ENCODE results near the gene ZNF563. TPM values are rescaled to one million over a fixed set of nuclear protein-coding genes. Genes with fewer than 3 reads are reported as not detected.
"Not testable (repeated sequence)": the region's sequence is repeated elsewhere in the genome, so short reads cannot be mapped to it uniquely, and the experiment has no call there.

The ZNF563 gene
- total RNA-seq, 4 donors from 2014 or later, result 1.2 to 6.5 (median 3.4) TPM

DNA sequence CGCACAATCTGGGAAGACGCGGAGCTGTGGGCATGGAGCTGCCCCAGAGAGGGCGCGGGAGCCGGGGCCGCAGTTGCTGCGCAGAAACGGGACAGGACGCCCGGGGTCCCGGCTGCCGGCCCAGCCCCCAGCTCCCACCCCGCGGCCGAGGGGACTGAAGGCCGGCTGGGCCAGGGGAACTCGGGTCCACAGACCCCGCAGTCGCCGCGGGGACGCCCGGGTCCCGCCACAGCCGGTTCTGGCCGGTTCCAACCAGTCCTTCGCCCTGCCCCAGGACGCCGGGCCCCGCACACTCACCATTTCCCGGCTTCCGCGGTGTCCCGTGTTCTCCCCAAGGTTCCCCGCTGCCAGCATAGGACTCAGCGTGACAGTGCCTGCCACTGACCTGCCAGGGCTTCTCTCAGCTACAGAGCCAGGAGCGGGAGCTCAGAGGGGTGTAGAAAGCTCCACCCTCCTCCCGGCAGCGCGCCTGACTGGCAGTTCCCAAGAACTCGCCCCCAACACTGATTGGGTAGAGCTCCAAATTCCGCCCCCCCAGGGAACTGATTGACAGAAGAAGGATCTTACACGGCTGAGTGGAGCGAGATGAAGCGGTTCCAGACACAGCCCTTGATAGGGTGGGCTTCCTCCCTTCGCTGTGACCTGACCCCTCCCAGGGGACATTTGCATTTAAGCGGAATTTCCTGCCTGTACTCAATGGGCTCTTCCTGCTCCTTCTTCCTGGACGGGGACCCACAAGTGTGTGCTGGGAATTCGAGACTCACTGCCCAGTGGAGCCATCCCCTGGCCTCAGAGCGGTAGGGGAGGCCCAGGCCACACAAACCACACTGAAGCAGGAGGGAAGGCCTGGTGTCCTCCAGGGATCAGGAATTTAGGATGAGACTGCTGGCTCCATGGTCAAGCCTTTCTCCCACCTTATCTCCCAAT lies 32.1 kb upstream of the ZNF563 start, which contains the start of gene ZNF442:
TSS of gene ZNF442 (minus strand) at position 448 of the 927 bp plus-strand sequence. CDS start 2,052 bp downstream, outside the sequence.
- in situ Hi-C loops (cut with MboI; ENCODE audit: low pct_ligation_motif_present in 1 of 4, low pct_unique_long_range_greater_than_20kb in 1 of 4, low sequenced_read_pairs in 3 of 4) (no loop called here), intact Hi-C loops (cut with DNase I; ENCODE audit: low total_unique reads) (no loop called here)
- H3K27ac ChIP-seq, result peak within 1 kb of the TSS; percentile 85 to 90 (median 89)
- H3K4me1 ChIP-seq, result peaks cover 3 to 17% (median 11%) of the 10 kb centered on the region in 4 donors
- peak within 1 kb of the TSS; percentile 69 to 90 (median 82) for H3K4me3 ChIP-seq
- 1% methylated on average over 43 of the region's 51 CpGs; no CpG with 5 or more reads in 1 of the 2 donors for WGBS, 2 donors (ENCODE audit: low coverage in 1 of 2)
- H3K36me3 ChIP-seq, result no peaks in the 10 kb centered on the region
- no peak for TF ChIP-seq EP300 (IDR thresholded peaks at IDR 0.05; ENCODE audit: low read depth)
- TF ChIP-seq, protein P1, sequence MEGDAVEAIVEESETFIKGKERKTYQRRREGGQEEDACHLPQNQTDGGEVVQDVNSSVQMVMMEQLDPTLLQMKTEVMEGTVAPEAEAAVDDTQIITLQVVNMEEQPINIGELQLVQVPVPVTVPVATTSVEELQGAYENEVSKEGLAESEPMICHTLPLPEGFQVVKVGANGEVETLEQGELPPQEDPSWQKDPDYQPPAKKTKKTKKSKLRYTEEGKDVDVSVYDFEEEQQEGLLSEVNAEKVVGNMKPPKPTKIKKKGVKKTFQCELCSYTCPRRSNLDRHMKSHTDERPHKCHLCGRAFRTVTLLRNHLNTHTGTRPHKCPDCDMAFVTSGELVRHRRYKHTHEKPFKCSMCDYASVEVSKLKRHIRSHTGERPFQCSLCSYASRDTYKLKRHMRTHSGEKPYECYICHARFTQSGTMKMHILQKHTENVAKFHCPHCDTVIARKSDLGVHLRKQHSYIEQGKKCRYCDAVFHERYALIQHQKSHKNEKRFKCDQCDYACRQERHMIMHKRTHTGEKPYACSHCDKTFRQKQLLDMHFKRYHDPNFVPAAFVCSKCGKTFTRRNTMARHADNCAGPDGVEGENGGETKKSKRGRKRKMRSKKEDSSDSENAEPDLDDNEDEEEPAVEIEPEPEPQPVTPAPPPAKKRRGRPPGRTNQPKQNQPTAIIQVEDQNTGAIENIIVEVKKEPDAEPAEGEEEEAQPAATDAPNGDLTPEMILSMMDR (IDR thresholded peaks at IDR 0.05), result peak; percentile 57 to 83 (median 58)
- peak; percentile 88 to 94 (median 89) for TF ChIP-seq POLR2AphosphoS5 (IDR thresholded peaks at IDR 0.05)
- peak; percentile 85 for TF ChIP-seq POLR2A (IDR thresholded peaks at IDR 0.05)
- H3K9me3 ChIP-seq, result no peaks in the 10 kb centered on the region
- DNase-seq, result peak; percentile 95
- H3K27me3 ChIP-seq, result no peaks in the 10 kb centered on the region

DNA sequence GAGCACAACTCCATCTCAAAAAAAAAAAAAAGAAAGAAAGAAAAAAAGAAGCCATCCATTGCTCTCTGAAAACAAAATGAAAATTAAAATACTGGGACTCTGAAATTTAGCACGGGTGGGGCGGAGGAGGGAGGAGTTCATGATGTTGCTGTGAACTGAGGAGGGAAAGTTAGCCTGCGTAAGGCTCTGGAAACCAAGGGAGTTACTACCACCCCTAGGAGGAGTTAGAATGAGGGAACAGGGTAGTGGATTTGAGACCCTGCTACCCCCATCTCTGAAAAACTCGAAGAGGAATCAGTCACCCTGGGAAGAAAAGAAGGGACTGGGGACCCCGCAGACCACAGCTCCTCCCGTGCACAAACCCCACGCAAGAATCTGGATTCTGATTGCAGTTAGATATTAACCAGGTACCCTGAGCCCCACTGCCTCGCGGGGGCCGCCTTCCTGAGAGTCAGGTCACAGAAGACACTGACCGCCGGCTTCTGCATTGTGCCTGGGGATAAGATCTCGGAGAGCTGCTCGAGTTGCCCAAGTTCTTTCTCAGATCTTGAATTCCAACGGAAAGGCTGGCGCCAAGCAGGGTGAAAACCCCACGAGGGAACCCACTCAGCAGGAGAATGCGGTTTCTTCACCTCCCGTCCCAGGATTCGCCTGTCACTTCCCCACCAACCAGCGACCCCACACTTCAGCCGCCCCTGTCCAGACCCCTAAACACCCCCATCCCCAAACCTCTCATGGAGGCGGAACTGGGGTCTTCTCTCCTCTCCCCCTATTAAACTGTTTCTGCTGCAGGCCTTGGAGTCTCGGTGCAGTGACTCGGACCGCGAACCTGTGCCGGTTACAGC lies 31.2 kb upstream of the ZNF563 start:
- WGBS, 2 donors (ENCODE audit: low coverage in 1 of 2), result 11% methylated on average over 24 of the region's 28 CpGs; no CpG with 5 or more reads in 1 of the 2 donors

DNA sequence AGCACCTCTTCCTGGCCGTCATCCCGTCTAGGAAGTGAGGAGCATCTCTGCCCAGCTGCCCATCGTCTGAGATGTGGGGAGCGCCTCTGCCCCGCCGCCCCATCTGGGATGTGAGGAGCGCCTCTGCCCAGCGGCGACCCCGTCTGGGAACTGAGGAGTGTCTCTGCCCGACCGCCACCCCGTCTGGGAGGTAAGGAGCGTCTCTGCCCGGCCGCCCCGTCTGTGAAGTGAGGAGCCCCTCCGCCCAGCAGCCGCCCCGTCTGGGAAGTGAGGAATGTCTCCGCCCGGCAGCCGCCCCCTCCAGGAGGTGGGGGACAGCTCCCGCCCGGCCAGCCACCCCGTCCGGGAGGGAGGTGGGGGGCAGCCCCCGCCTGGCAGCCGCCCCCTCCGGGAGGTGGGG lies 28.8 kb upstream of the ZNF563 start:
- peaks cover 3 to 17% (median 11%) of the 10 kb centered on the region in 4 donors for H3K4me1 ChIP-seq
- DNase-seq; H3K27ac ChIP-seq; in situ Hi-C loops (cut with MboI; ENCODE audit: low pct_ligation_motif_present in 1 of 4, low pct_unique_long_range_greater_than_20kb in 1 of 4, low sequenced_read_pairs in 3 of 4); H3K36me3 ChIP-seq; H3K9me3 ChIP-seq; H3K27me3 ChIP-seq; intact Hi-C loops (cut with DNase I; ENCODE audit: low total_unique reads); H3K4me3 ChIP-seq: not testable (repeated sequence)
- WGBS, 2 donors (ENCODE audit: low coverage in 1 of 2), result 97% methylated on average over 26 of the region's 30 CpGs; no CpG with 5 or more reads in 1 of the 2 donors

More for the DNA sequence above, 31.2 kb upstream of the ZNF563 start:
- Histone ChIP-seq H3K27ac (peak overlapping the region; percentile 85 to 90 (median 89)), H3K27me3 (no peaks in the 10 kb centered on the region), H3K4me1 (peaks cover 3 to 17% (median 11%) of the 10 kb centered on the region in 4 donors), H3K4me3 (peak overlapping the region; percentile 69 to 90 (median 82)), H3K9me3 (no peaks in the 10 kb centered on the region), H3K36me3 (no peaks in the 10 kb centered on the region)
- in situ Hi-C loops (cut with MboI; ENCODE audit: low pct_ligation_motif_present in 1 of 4, low pct_unique_long_range_greater_than_20kb in 1 of 4, low sequenced_read_pairs in 3 of 4) (no loop called here), intact Hi-C loops (cut with DNase I; ENCODE audit: low total_unique reads) (no loop called here)
- peak; percentile 15 for DNase-seq
- TF ChIP-seq POLR2A (IDR thresholded peaks at IDR 0.05) (no peak), EP300 (IDR thresholded peaks at IDR 0.05; ENCODE audit: low read depth) (no peak), POLR2AphosphoS5 (IDR thresholded peaks at IDR 0.05) (no peak)
- TF ChIP-seq, protein P1 (IDR thresholded peaks at IDR 0.05), result no peak

DNA sequence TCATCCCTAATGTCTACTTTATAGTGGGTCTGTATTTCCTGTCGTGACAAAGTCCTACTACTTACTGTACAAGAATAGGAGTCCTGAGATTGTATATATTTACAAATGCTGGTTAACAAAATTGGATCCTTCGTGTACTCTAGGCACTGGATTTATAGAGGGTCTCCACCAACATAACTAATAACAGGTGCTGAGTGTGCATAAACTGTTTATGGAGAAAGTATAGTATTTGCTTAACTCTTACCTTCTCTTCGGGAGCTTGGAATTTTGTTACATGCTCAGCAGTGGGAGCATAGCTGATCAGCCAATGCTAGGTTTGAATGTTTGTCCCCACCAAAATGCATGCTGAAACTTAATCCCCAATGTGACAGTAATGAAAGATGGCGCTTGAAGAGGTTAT lies 19.9 kb upstream of the ZNF563 start:
- WGBS, 2 donors (ENCODE audit: low coverage in 1 of 2), result 80 to 91% methylated on average over 3 to 4 of the region's 4 CpGs
- no peak overlapping the region for H3K4me3 ChIP-seq
- H3K9me3 ChIP-seq, result peaks cover 49 to 53% of the 10 kb centered on the region in 2 donors

More for the DNA sequence above, 19.9 kb upstream of the ZNF563 start:
- H3K27ac ChIP-seq, result no peak overlapping the region
- H3K27me3 ChIP-seq, result no peaks in the 10 kb centered on the region
- in situ Hi-C loops (cut with MboI; ENCODE audit: low pct_ligation_motif_present in 1 of 4, low pct_unique_long_range_greater_than_20kb in 1 of 4, low sequenced_read_pairs in 3 of 4) (no loop called here), intact Hi-C loops (cut with DNase I; ENCODE audit: low total_unique reads) (no loop called here)
- H3K4me1 ChIP-seq, result no peaks in the 10 kb centered on the region
- DNase-seq, result no peak
- no peak for TF ChIP-seq POLR2AphosphoS5 (IDR thresholded peaks at IDR 0.05)
- no peak for TF ChIP-seq POLR2A (IDR thresholded peaks at IDR 0.05)
- TF ChIP-seq, protein P1 (IDR thresholded peaks at IDR 0.05), result no peak
- TF ChIP-seq EP300 (IDR thresholded peaks at IDR 0.05; ENCODE audit: low read depth), result no peak
- peaks cover 0 to 30% (median 17%) of the 10 kb centered on the region in 4 donors for H3K36me3 ChIP-seq
